ENCODE measurements around the gene CCDC51.

- TF ChIP-seq CTCF (IDR thresholded peaks at IDR 0.05) (no peak), POLR2A (IDR thresholded peaks at IDR 0.05) (no peak), POLR2AphosphoS5 (IDR thresholded peaks at IDR 0.05) (no peak)
These were observed 4.7 kb downstream of the CCDC51 start for GRCh38 chr3:48435223-48435595.

Data from prostate gland (tissue), 2 donors.